GM10266 (cell line): ENCODE results near the gene PNMT.
A peak's percentile ranks its signal among the peaks of the same experiment; 100 is the strongest.

Experiments used
- DNase-seq: peaks from one replicate; pipeline ENCODE4 v3.0.0; 2012; ENCODE audit errors: extremely low spot score
- CTCF ChIP-seq: IDR thresholded peaks from 2 replicates; pipeline ENCODE4 v1.5.1; 2012; ENCODE audit warnings: mild to moderate bottlenecking, low read depth; ENCODE audit not compliant: control insufficient read depth, insufficient read depth; ENCODE audit errors: missing control alignments

Gene PNMT

GRCh38 chr17:39669897-39670735 is 1.9 kb downstream of the PNMT start:
- DNase-seq = no peak
- TF ChIP-seq CTCF = no peak

GRCh38 chr17:39670746-39671145 is 2.5 kb downstream of the PNMT start:
- DNase-seq = no peak
- TF ChIP-seq CTCF = no peak

- peak; percentile 53 for TF ChIP-seq CTCF
- DNase-seq = no peak
Measured at GRCh38 chr17:39671651-39672521, 3.6 kb downstream of the PNMT start.

- no peak for TF ChIP-seq CTCF
- DNase-seq = no peak
Measured at GRCh38 chr17:39672522-39673334, 4.5 kb downstream of the PNMT start.

- no peak for DNase-seq
- no peak for TF ChIP-seq CTCF
Measured at GRCh38 chr17:39673335-39674081, 5.3 kb downstream of the PNMT start.

GRCh38 chr17:39674179-39674578 is 5.9 kb downstream of the PNMT start:
- no peak for DNase-seq
- TF ChIP-seq CTCF = no peak
